Fibroblast of lung (primary cell): ENCODE measurements around the gene SCGB3A2.

Experiments
- CTCF ChIP-seq, 2 donors: IDR thresholded peaks in 1 of 2; conservative IDR thresholded peaks in 1 of 2; 1 replicate in 1 of 2; 2 replicates in 1 of 2; pipeline ENCODE4 v1.5.1; 2011 to 2012; ENCODE audit warnings: low read length in 2 of 2, control low read depth in 1 of 2, inconsistent platforms in 1 of 2, low read depth in 1 of 2, mild to moderate bottlenecking in 1 of 2
- EZH2 ChIP-seq: IDR thresholded peaks from 2 replicates; pipeline ENCODE4 v1.5.1; 2012; ENCODE audit warnings: low read length, control low read depth, mild to moderate bottlenecking; ENCODE audit errors: missing control alignments

- no peak for TF ChIP-seq EZH2
- no peak for TF ChIP-seq CTCF (conservative IDR thresholded peaks at IDR 0.05 in 1 of 2, IDR thresholded peaks at IDR 0.05 in 1 of 2; ENCODE audit: low read depth in 1 of 2, low read length in 2 of 2)
Measured at GRCh38 chr5:147855774-147856069, 22.8 kb upstream of the SCGB3A2 start.
